Activated T-helper 1 cell treated with anti-CD3 and anti-CD28 coated beads, Interleukin-2, amount 50 U/mL, for 16 hours (primary cell): Measurements from ENCODE around the gene LMNA.

ENCODE experiments used
- DNase-seq, 2 donors: peaks; one replicate each; pipeline ENCODE4 v3.0.0-alpha.2; 2020; ENCODE audit warnings: low read depth in 1 of 2, low spot score in 1 of 2

The LMNA gene

GRCh38 chr1:156081917-156082308 lies 32.6 kb upstream of the LMNA start:
- no peak for DNase-seq

GRCh38 chr1:156082309-156083091 lies 32.0 kb upstream of the LMNA start, which contains the start of gene MEX3A:
MEX3A (minus strand) TSS chr1:156082465; CDS start chr1:156081998, 467 bp downstream.
- peak; percentile 27 to 31 for DNase-seq

GRCh38 chr1:156083800-156084790 lies 30.4 kb upstream of the LMNA start:
- DNase-seq = no peak

GRCh38 chr1:156086256-156086662 lies 28.3 kb upstream of the LMNA start:
- DNase-seq = no peak

- DNase-seq = no peak
These were observed 24.8 kb upstream of the LMNA start for GRCh38 chr1:156089704-156090103.

GRCh38 chr1:156090138-156090839 lies 24.2 kb upstream of the LMNA start:
- DNase-seq = no peak

- DNase-seq = peak; percentile 83 to 88
These were observed 23.7 kb upstream of the LMNA start for GRCh38 chr1:156090840-156091188.

- DNase-seq = no peak
These were observed 22.9 kb upstream of the LMNA start for GRCh38 chr1:156091610-156092009.

GRCh38 chr1:156095906-156096508 lies 18.5 kb upstream of the LMNA start:
- no peak for DNase-seq

- DNase-seq = peak; percentile 70 to 84
These were observed 17.7 kb upstream of the LMNA start for GRCh38 chr1:156096640-156097391.

- DNase-seq = no peak
These were observed 16.9 kb upstream of the LMNA start for GRCh38 chr1:156097499-156098178.

- DNase-seq = no peak
These were observed 15.7 kb upstream of the LMNA start for GRCh38 chr1:156098784-156099183.

GRCh38 chr1:156099282-156099681 lies 15.2 kb upstream of the LMNA start:
- DNase-seq = no peak

- DNase-seq = no peak
These were observed 14.1 kb upstream of the LMNA start for GRCh38 chr1:156100205-156100995.

GRCh38 chr1:156101880-156102279 lies 12.6 kb upstream of the LMNA start:
- DNase-seq = no peak

- DNase-seq = no peak
These were observed 11.6 kb upstream of the LMNA start for GRCh38 chr1:156102633-156103511.

- DNase-seq = no peak
These were observed 11.0 kb upstream of the LMNA start for GRCh38 chr1:156103521-156103947.
